Ovary (tissue), 9 donors: ENCODE results near the gene ZNF808. TPM values are rescaled to one million over a fixed set of nuclear protein-coding genes. Genes with fewer than 3 reads are reported as not detected.
"Not testable (repeated sequence)": the region's sequence is repeated elsewhere in the genome, so short reads cannot be mapped to it uniquely, and the experiment has no call there.

Source experiments
- DNase-seq, 5 donors: peaks; one replicate each; pipeline ENCODE4 v3.0.0-alpha.2; 2019 to 2020
- H3K27ac ChIP-seq, 2 donors: fragments of 200-600 bp; one replicate each; pipeline versions ENCODE4 v1.5.1 to v1.8.0; 2019 to 2022
- H3K27me3 ChIP-seq: fragments of 200-600 bp; one replicate; pipeline ENCODE4 v1.8.0; 2022
- H3K36me3 ChIP-seq: fragments of 200-600 bp; sonication (generic); one replicate; pipeline ENCODE4 v1.5.1; 2019
- H3K4me1 ChIP-seq: one replicate; pipeline ENCODE4 v1.8.1; 2013; ENCODE audit warnings: mild to moderate bottlenecking, moderate library complexity; ENCODE audit not compliant: insufficient read depth
- H3K4me3 ChIP-seq: fragments of 200-600 bp; sonication (generic); one replicate; pipeline ENCODE4 v1.5.1; 2017
- H3K9me3 ChIP-seq, 2 donors: fragments of 200-600 bp in 1 of 2; sonication (generic) in 1 of 2; one replicate each; pipeline versions ENCODE4 v1.5.1 to v1.8.1; 2013 to 2019; ENCODE audit warnings: mild to moderate bottlenecking in 1 of 2, moderate library complexity in 1 of 2
- EP300 ChIP-seq: sonication (generic); formaldehyde crosslinking; IDR thresholded peaks from one replicate; pipeline ENCODE4 v1.6.1; 2017; ENCODE audit warnings: antibody characterized with exemption
- POLR2A ChIP-seq: fragments of 450-650 bp; IDR thresholded peaks from one replicate; pipeline ENCODE4 v1.6.1; 2017; ENCODE audit warnings: antibody characterized with exemption, mild to moderate bottlenecking, moderate library complexity
- WGBS, 3 donors: extraction: QIAGEN DNeasy Blood & Tissue Kit in 1 of 3; methylation state at CpG; one replicate each; pipeline versions ENCODE4 v1.1.5 to v1.1.7; 2013 to 2017; 5-methylcytosine and 5-hydroxymethylcytosine counted together
- intact Hi-C, 4 donors: fragments of 100-400 bp; cut with DNase I; formaldehyde crosslinking; loops; one replicate each; pipeline versions ENCODE4 v1.11.0 to v1.15.1; 2022 to 2023
- polyA plus RNA-seq, 2 donors: library from polyadenylated mRNA; stranded (reverse); fragments of 200-250 nt in 1 of 2; fragments of 350-450 nt in 1 of 2; fragmentation: Illumina TruSeq in 1 of 2; extraction: RNeasy Lipid Tissue Mini Kit (QIAGEN cat#74804) in 1 of 2; gene quantifications; one replicate each; pipeline ENCODE4 v1.2.3, GENCODE V29; 2013 to 2014
- total RNA-seq, 7 donors: library from RNA; depleted of rRNA in 2 of 7; stranded (reverse); fragments of >200 nt in 2 of 7; fragmentation: NEBNext Ultra II Directional in 3 of 7; extraction: Animal tissue kit (Norgen Biotek cat#: 25700) in 3 of 7; gene quantifications; one replicate each; pipeline versions ENCODE4 v1.1.0 to v1.2.4, GENCODE V29; 2016 to 2023
- TF ChIP-seq, protein P1 (sequence below), 3 donors: fragments of 450-650 bp in 2 of 3; fragments of 200-600 bp in 1 of 3; IDR thresholded peaks; one replicate each; pipeline versions ENCODE4 v1.5.1 to v1.8.0; 2016 to 2022; ENCODE audit warnings: antibody characterized with exemption in 3 of 3, mild to moderate bottlenecking in 1 of 3
- donor health status: DM: no; HTN: no; CAD: no; lungs with moderate emphysema.
- donor health status: DM: no; HTN: no; CAD: no.
- donor health status: Bipolar disorder and iron deficiency.
- donor health status: DM: yes; HTN: yes; CAD: no.
- donor health status: DM: no; HTN: no; CAD: no.
- donor health status: DM: yes; HTN: yes; CAD: no.

The ZNF808 gene
- total and polyA plus RNA-seq, 9 donors: 6.0 to 26.4 (median 20.0) TPM

DNA sequence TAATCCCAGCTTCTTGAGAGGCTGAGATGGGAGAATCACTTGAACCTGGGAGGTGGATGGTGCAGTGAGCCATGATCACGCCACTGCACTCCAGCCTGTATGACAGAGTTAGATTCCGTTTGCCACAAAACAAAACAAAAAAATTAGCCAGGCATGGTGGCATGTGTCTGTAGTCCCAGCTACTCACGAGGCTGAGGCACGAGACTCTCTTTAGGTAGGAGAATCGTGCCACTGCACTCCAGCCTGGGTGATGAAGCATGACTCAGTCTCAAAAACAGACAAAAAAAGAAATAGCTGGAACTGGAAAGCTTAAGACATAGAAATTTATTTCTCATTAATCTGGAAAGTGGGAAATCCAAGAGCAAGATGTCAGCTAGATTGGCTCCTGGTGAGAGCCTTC is 20.2 kb upstream of the ZNF808 start:
- no peaks in the 10 kb centered on the region for H3K27me3 ChIP-seq
- 97% methylated on average over 5 of the region's 5 CpGs for WGBS, 3 donors
- TF ChIP-seq POLR2A: no peak
- TF ChIP-seq, protein P1, sequence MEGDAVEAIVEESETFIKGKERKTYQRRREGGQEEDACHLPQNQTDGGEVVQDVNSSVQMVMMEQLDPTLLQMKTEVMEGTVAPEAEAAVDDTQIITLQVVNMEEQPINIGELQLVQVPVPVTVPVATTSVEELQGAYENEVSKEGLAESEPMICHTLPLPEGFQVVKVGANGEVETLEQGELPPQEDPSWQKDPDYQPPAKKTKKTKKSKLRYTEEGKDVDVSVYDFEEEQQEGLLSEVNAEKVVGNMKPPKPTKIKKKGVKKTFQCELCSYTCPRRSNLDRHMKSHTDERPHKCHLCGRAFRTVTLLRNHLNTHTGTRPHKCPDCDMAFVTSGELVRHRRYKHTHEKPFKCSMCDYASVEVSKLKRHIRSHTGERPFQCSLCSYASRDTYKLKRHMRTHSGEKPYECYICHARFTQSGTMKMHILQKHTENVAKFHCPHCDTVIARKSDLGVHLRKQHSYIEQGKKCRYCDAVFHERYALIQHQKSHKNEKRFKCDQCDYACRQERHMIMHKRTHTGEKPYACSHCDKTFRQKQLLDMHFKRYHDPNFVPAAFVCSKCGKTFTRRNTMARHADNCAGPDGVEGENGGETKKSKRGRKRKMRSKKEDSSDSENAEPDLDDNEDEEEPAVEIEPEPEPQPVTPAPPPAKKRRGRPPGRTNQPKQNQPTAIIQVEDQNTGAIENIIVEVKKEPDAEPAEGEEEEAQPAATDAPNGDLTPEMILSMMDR (IDR thresholded peaks at IDR 0.05): no peak
- TF ChIP-seq EP300: no peak
- no peak overlapping the region for H3K4me3 ChIP-seq
- H3K36me3 ChIP-seq: no peaks in the 10 kb centered on the region
- no peak overlapping the region for H3K27ac ChIP-seq
- peaks cover 0 to 38% of the 10 kb centered on the region in 2 donors for H3K9me3 ChIP-seq
- intact Hi-C loops: no loop called here
- DNase-seq: no peak
- H3K4me1 ChIP-seq: no peaks in the 10 kb centered on the region

DNA sequence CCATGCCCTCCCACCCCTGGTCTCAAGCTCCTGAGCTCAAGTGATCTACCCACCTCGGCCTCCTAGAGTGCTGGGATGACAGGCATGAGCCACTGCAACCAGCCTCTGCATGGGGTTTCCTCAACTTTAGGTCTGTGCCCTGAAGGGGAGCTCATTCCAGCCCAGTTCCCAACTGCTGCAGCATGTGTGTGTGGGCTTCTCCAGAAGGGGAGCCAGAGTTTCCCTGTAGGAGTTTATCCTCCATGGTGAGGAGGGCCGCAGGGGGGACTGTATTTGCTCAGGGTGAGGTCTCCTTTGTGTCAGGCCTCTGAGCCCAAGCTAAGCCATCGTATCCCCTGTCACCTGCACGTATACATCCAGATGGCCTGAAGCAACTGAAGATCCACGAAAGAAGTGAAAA is 11.3 kb upstream of the ZNF808 start:
- WGBS, 3 donors: 88 to 95% (median 91%) methylated on average over 5 of the region's 5 CpGs
- DNase-seq: no peak
- H3K9me3 ChIP-seq: peaks cover 0 to 4% of the 10 kb centered on the region in 2 donors
- intact Hi-C loops: no loop called here
- H3K27me3 ChIP-seq: no peaks in the 10 kb centered on the region
- H3K4me1 ChIP-seq: no peaks in the 10 kb centered on the region
- TF ChIP-seq EP300 (no peak), POLR2A (no peak)
- TF ChIP-seq, protein P1 (IDR thresholded peaks at IDR 0.05): no peak
- H3K27ac ChIP-seq: no peak overlapping the region
- H3K4me3 ChIP-seq: no peak overlapping the region
- no peaks in the 10 kb centered on the region for H3K36me3 ChIP-seq

- TF ChIP-seq EP300 (no peak), POLR2A (no peak)
- TF ChIP-seq, protein P1 (IDR thresholded peaks at IDR 0.05): no peak
- no peak for DNase-seq
- peaks cover 0 to 4% of the 10 kb centered on the region in 2 donors for H3K9me3 ChIP-seq
- H3K4me1 ChIP-seq: no peaks in the 10 kb centered on the region
- H3K27ac ChIP-seq: no peak overlapping the region
- H3K27me3 ChIP-seq: no peaks in the 10 kb centered on the region
- H3K36me3 ChIP-seq: no peaks in the 10 kb centered on the region
- no peak overlapping the region for H3K4me3 ChIP-seq
- 12 to 21% (median 13%) methylated on average over 2 of the region's 2 CpGs for WGBS, 3 donors
- intact Hi-C loops: no loop called here
Observed at GRCh38 chr19:52518646-52519045, 8.8 kb upstream of the ZNF808 start.

DNA sequence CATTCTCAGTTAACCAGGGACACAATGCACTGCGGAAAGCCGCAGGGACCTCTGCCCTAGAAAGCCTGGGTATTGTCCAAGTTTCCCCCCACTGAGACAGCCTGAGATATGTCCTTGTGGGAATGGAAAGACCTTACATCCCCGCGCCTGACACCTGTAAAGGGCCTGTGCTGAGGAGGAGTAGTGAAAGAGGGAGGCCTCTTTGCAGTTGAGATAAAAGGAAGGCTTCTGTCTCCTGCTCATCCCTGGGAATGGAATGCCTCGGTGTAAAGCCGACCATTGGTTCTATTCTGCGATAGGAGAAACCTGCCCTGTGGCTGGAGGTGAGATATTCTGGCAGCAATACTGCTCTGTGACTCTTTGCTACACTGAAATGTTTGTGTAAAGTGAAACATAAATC is 8.3 kb upstream of the ZNF808 start:
- H3K27me3 ChIP-seq, H3K27ac ChIP-seq, H3K9me3 ChIP-seq, intact Hi-C loops, DNase-seq, H3K36me3 ChIP-seq, H3K4me3 ChIP-seq, H3K4me1 ChIP-seq: not testable (repeated sequence)
- WGBS, 3 donors: 7 to 11% (median 7%) methylated on average over 7 of the region's 7 CpGs

DNA sequence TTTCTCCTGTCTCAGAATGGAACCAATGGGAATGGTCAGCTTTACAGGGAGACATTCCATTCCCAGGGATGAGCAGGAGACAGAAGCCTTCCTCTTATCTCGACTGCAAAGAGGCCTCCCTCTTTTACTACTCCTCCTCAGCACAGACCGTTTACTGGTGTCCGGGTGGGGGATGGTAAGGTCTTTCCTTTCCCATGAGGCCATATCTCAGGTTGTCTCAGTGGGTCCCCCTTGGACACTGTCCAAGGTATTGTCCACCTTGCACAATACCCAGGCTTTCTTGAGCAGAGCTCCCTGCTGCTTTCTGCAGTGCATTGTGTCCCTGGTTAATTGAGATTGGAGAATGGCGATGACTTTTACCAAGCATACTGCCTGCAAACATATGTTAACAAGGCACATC is 7.5 kb upstream of the ZNF808 start:
- no peak overlapping the region for H3K4me3 ChIP-seq
- TF ChIP-seq EP300 (no peak), POLR2A (no peak)
- TF ChIP-seq, protein P1 (IDR thresholded peaks at IDR 0.05): no peak
- intact Hi-C loops: no loop called here
- H3K27me3 ChIP-seq: no peaks in the 10 kb centered on the region
- no peak overlapping the region for H3K27ac ChIP-seq
- H3K9me3 ChIP-seq: peaks cover 0 to 4% of the 10 kb centered on the region in 2 donors
- no peaks in the 10 kb centered on the region for H3K4me1 ChIP-seq
- H3K36me3 ChIP-seq: no peaks in the 10 kb centered on the region
- DNase-seq: no peak
- WGBS, 3 donors: 20 to 23% (median 20%) methylated on average over 4 of the region's 4 CpGs
